HG03432 (cell line): ENCODE data around the gene REL.

Source experiments
- ATAC-seq: cut with Tn5 transposase; IDR thresholded peaks from one replicate; pipeline ENCODE4 v1.9.1; 2021; ENCODE audit warnings: mild to moderate bottlenecking, moderate library complexity; ENCODE audit not compliant: unreplicated experiment

The REL gene

DNA sequence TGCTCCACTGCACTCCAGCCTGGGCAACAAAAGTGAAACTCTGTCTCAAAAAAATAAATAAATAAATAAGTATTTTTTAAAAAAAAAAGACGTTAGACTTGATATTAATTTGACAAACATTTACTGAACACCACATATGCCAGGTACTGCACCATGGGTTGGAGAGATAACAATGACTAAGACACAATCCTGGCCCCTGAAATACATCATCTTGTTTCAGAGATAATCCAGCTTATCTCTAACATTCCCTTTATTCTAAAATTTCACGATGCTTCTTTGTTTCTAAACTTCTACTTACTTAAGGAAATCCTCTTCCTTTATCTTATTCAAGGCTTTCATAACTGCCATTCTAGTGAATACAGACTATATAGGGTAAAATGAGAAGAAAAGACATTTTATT, 81.2 kb downstream of the REL start:
- ATAC-seq, result no peak

DNA sequence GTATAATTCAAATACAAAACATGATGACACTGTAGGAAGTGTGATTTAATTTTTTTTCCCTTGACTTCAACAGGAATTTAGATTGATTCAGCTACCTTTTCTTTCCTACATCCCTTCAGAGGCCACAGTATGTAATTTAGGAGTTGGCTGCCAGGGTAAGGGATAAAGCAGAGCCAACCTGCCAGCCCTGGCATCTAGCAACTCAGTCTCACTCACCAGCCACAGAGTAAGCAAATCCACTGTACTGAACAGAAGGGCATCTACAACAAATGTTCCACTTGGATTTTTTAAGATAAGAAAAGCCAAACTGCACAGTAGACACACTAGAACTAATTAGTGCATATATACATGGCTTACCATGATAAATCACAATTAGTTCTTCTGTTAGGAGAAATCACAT, 81.8 kb downstream of the REL start:
- ATAC-seq, result no peak

DNA sequence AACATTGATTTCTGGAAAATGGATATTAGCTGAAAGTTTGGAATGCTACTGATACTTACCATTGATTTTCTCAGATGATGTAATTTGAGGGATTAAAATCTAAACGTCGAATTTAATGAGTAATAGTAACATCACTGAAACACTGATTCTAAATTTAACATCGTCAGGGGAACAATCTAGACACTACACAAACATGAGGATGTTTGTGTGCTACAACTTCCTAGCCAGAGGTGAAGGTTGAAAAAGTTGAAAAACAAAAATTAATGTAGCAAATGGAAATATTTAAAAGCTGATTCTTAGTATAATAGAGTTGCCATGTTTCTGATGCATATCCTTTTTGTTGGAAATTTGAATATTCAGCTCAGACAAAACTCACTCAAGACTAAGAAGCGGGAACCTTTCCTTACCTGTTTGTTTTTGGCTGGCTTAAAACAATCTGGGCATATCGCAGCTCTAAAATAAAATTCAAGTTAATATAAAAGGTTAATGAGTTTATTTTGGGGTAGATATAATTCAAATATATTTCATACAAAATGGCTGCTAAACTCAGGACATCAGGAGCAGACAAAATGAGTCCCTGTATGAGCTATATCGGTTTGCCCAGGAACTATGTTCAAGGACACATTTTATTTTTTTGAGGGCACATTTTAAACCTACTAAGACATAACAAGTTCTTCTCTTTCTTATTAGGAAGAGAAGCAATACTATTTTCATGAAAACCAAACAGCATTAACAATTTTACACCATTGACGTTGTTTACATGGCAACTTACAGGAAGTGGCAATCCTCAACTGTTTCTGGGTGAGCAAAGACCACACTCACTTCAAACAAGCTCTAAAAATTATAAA, 83.5 kb downstream of the REL start:
- ATAC-seq, result no peak

DNA sequence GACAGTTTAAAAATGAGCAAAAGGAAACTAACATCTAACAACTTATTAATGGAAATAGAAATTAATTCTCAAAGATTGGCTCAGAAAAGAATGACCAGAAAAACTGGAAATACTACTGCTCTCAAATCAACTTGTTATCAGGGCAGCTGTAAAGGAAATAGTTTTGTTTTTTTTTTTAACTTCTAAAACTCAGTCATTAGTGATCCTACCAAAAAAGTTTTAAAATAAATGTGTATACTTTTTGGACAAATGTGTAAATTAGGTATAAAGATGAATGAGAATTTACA, 84.1 kb downstream of the REL start:
- no peak for ATAC-seq

DNA sequence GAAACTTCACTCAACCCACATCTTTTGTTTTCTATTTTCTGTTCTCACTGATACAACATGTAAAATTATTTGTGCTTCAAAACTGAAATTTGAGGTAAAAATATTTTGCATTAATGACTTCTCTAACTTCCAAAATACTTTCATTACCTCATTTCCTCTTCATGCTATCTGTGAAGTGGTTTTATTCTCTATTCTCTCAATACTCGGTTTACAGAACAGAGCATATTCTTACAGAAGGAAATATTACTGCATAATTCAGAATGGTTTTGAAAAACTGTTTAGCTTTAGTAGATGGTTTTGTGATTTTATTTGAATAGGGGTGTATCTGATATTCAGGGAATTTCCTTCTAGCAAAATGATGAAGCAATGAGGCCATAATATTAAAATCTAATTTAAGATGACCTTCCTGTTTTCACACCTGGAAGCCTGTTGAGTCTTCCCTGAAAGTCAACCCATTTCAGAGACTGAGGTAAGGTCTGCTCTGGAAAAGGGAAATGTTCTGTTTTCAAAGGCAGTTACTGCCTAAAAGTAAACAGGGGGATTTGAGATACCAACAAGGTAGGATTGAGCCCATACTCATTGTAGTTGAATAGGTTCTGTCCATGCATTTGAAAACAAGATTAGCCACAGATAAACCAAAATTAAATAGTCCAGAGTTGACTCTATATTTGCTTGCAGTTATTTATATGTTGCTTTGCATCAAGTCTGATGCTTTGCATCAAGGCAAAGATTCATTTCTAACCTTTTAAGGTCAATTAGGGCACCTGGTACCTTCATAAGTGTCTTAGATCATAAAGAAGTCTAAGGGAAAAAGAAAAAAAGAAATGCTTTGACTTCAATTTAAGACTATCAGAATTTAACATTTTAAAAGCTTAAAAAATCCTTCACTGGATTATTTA, 85.4 kb downstream of the REL start:
- peak; percentile 87 for ATAC-seq

DNA sequence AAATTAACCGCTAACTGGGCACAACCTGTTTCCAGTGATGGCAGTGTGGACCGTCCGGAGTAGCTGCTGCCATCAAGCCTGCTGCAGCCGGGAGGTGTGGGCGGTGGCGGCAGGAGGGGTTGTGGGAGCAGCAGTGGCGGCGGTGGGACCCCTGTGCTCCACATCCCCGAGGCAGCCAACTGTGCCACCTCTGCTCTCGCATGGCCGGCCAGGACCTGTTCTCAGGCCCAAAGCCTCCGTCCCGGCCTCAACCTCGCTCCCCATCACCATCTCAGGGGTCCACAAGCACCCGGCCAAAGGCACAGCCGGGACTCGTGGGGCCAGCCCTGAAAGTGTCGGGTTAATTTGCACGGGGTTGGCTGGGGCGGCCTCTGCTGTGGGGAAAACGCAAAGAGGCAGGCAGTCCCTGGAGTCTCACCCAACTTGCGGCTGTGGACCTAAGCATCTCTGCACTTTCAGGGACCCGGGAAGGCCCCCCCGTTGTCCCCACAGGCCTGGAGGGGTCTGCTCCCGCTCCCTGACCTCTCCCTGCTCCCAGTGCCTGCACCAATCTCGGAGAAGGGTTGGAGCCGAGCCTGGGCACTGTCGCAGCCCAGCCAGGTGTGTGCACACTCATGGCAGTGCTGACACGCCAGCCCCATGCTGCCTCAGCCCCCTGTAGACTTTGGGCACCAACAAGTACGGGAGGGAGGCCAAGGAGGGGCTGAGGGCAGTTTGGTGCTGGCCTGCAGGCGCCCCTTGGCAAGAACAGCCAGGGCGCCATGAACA, 91.7 kb downstream of the REL start:
- ATAC-seq, result no peak

DNA sequence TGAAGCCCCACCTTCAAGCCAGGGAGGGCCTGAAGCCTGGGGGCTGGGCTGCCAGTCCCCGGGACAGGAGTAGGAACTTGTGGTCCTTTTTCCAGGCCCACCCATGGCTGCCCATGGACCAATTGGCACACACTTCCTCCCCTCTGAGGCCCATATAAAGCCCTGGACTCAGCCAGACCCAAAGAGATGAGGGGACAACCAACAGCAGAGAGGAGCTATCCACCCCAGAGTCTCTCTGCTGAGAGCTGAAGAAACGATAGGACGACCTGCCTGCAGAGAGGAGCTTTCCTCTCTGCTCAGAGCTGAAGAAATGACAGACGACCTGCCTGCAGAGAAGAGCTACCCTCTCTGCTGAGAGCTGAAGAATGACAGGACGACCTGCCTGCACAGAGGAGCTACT, 92.3 kb downstream of the REL start:
- ATAC-seq, result no peak

DNA sequence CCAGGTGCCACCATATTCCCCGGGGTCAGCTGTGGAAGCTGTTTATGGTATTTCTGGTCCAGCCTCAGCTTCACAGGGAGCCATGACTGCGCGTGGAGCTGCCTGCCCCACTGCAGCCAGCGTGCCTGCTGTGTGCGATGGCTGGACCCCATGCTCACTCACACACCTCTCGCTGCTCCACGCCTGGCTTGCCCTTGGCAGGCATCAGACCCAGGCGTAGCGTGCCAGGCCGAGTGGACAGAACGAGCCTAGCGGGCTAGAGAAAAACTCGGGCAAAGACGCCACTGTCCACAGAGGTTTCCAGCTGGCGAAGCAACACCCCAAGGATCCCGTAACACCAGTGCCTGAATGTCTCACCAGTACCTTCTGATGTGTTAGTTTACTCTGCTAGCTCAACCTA, 93.3 kb downstream of the REL start:
- ATAC-seq, result no peak
